Astrocyte of the cerebellum (primary cell): ENCODE results near the gene GOSR2.
A peak's percentile ranks its signal among the peaks of the same experiment; 100 is the strongest.

Experiments used
- DNase-seq: peaks from one replicate; pipeline ENCODE4 v3.0.0-alpha.2; 2011; ENCODE audit warnings: low read depth
- H3K4me3 ChIP-seq: 2 replicates; pipeline ENCODE4 v1.5.1; 2011; ENCODE audit warnings: mild to moderate bottlenecking, low read depth, low read length, moderate library complexity
- in situ Hi-C: cut with HindIII; loops from 2 replicates; pipeline ENCODE4 v1.10.0; 2017; ENCODE audit warnings: low sequenced_read_pairs
- TF ChIP-seq, protein P1 (sequence below): IDR thresholded peaks from 2 replicates; pipeline ENCODE4 v1.5.1; 2012; ENCODE audit warnings: low read length, low read depth, moderate library complexity, mild to moderate bottlenecking; ENCODE audit errors: missing control alignments

The GOSR2 gene

DNA sequence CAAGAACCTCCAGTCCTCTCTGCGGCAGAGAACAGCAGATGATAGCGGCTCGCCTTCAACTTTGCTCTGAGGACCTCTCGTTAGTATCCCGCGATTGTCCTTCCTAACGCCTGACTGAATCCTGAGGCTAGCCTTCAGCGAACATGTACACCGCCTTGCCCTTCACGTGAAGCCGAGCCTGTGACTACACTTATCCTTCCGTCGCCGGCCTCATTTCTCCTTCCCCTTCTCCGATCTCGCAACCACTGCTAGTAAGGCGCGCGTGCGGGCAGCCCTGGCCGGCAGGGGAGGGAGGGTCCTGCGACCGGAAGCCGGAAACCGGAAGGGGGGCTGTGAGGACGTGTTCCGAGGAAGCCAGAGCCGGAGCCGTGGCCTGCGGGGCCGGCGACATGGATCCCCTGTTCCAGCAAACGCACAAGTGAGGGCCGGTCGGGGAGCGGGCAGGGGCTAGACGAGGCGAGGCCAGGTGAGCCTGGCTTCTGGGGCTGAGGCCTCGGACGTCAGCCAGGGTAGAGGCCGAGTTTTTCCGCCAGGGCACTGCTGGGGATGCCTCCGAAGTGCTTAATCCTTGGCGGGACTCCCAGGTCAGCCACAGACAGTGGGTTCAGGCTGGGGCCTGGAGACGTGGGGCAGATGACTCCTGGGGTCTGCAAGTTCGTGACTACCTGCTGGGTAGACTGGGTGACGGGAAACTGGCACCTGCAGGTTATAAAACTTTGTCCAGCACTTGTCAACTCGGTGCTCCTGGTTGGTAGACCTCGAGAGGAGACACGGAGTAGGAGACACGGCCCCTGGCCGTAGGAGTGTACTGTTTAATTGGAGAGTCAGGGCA lies at the start of gene GOSR2:
Gene GOSR2, plus strand, starts transcription at position 357 of the 832 bp plus-strand sequence. Its CDS starts 33 bp downstream, at position 390.
- peak; percentile 64 for DNase-seq
- in situ Hi-C loops = no loop called here
- peak within 1 kb of the TSS; percentile 73 for H3K4me3 ChIP-seq
- TF ChIP-seq, protein P1, sequence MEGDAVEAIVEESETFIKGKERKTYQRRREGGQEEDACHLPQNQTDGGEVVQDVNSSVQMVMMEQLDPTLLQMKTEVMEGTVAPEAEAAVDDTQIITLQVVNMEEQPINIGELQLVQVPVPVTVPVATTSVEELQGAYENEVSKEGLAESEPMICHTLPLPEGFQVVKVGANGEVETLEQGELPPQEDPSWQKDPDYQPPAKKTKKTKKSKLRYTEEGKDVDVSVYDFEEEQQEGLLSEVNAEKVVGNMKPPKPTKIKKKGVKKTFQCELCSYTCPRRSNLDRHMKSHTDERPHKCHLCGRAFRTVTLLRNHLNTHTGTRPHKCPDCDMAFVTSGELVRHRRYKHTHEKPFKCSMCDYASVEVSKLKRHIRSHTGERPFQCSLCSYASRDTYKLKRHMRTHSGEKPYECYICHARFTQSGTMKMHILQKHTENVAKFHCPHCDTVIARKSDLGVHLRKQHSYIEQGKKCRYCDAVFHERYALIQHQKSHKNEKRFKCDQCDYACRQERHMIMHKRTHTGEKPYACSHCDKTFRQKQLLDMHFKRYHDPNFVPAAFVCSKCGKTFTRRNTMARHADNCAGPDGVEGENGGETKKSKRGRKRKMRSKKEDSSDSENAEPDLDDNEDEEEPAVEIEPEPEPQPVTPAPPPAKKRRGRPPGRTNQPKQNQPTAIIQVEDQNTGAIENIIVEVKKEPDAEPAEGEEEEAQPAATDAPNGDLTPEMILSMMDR = no peak

DNA sequence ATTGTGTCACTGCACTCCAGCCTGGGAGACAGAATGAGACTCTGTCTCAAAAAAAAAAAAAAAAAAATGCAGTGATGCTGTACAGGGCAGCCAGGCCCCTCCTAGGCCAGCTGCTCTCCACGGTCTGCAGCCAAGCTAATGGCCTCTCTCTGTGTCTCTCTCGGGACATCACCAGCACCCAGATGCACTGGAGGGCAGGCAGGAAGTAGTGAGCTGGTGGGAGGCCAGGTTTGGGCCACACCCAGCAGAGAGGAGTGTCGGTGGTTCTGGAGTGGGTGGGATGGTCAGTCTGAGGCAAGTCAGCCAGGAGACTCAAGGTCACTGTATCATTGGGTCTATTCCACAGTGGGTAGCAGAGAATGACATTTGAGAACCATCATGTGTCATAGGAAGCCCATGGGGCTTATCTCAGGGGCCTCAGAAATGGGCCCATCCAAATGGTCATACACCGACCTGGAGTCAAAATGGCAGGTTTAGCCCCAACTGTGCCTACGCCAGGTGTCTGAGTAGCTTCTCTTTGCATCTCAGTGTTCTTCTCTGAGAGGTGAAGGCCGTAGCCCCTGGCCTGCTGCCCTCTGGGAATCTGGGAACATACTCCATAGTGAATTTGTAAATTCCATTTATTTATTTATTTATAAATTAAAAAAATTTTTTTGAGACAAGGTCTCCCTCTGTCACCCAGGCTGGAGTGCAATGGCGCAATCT lies 48.9 kb upstream of the GOSR2 start:
- no peak for DNase-seq
- H3K4me3 ChIP-seq = no peak overlapping the region
- TF ChIP-seq, protein P1 = no peak
- in situ Hi-C loops = no loop called here

DNA sequence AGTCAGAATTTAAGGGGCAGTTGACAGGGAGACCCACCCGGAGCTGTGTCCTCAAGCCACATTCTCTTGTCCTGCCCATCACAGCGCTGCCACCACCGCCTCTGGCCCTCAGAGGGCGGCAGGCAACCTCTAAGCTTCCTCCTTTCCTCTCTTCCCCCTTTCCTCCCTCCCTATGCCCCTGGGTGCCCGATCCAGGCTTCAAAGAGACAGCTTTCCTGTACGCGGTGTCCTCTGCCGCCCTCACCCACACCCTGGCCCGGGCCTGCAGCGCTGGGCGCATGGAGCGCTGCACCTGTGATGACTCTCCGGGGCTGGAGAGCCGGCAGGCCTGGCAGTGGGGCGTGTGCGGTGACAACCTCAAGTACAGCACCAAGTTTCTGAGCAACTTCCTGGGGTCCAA lies 48.1 kb upstream of the GOSR2 start:
- DNase-seq = no peak
- H3K4me3 ChIP-seq = no peak overlapping the region
- in situ Hi-C loops = no loop called here
- TF ChIP-seq, protein P1 = no peak

DNA sequence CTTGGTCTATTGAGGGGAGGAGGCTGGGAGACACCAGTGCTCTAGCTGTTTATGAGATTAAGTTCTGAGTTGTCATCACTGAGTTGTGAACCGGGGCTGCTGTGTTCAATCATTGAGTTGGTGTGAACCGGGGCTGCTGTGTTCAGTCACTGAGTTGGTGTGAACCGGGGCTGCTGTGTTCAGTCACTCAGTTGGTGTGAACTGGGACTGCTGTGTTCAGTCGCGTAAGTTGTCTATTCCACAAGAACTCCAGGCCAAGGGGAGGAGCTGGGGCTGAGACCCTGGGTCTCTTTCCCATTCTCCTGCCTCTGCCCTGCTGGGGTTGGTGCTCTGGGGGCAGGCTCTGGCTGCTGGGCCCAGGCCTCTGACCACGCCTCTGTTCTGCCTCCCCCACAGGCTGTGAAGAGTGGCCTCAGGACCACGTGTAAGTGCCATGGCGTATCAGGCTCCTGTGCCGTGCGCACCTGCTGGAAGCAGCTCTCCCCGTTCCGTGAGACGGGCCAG lies 47.1 kb upstream of the GOSR2 start:
- no peak for DNase-seq
- no peak overlapping the region for H3K4me3 ChIP-seq
- in situ Hi-C loops = no loop called here
- TF ChIP-seq, protein P1 = no peak

DNA sequence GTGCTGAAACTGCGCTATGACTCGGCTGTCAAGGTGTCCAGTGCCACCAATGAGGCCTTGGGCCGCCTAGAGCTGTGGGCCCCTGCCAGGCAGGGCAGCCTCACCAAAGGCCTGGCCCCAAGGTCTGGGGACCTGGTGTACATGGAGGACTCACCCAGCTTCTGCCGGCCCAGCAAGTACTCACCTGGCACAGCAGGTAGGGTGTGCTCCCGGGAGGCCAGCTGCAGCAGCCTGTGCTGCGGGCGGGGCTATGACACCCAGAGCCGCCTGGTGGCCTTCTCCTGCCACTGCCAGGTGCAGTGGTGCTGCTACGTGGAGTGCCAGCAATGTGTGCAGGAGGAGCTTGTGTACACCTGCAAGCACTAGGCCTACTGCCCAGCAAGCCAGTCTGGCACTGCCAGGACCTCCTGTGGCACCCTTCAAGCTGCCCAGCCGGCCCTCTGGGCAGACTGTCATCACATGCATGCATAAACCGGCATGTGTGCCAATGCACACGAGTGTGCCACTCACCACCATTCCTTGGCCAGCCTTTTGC lies 46.5 kb upstream of the GOSR2 start:
- in situ Hi-C loops = no loop called here
- no peak for DNase-seq
- TF ChIP-seq, protein P1 = no peak
- no peak overlapping the region for H3K4me3 ChIP-seq

DNA sequence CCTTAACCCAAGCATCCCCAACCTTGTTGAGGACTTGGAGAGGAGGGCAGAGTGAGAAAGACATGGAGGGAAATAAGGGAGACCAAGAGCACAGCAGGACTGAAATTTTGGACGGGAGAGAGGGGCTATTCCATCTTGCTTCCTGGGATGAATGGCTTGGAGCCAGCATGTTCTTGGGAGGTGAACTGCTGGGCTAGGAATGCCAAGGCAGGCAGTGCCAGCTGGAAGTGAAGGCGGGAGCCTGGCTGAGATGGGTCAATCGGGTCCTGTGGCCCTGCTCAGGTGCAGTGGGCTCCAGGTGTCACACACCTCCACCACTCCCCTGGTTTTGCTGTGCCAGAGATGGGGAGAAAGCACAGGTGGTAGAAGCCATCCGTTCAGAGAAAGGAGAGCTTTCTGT lies 46.0 kb upstream of the GOSR2 start:
- TF ChIP-seq, protein P1 = no peak
- H3K4me3 ChIP-seq = no peak overlapping the region
- in situ Hi-C loops = no loop called here
- no peak for DNase-seq
